Measurements from ENCODE around the gene ZIC1.

ZIC1 gene

DNA sequence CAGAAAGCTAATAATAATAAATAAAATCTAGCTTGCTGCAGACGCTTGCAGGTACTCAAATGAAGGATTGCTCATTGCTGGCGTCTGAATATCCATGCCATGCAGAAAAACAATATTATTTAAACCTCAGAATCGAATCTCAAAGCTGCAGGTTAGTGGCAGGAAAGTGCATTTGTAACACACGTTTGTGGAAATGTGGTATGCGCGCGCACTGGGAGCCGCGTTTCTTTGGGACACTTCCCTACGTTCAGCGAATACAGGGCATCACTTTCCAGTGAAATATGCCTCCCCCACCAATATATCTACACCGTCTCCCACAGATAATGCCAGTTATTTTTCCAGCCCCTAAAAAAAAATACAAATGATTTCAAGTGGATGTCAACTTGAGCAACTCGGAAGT is 39.9 kb upstream of the ZIC1 start:
- Histone ChIP-seq H3K27ac (ENCODE audit: low read length) (no peak overlapping the region), H3K4me3 (ENCODE audit: low read length in 2 of 2) (no peak overlapping the region), H3K27me3 (ENCODE audit: control insufficient read depth in 1 of 2, insufficient read depth in 2 of 2, low read length in 2 of 2) (peaks cover 65 to 81% of the 10 kb centered on the region in 2 donors)

GRCh38 chr3:147369661-147370123 is 39.5 kb upstream of the ZIC1 start:
- H3K4me3 ChIP-seq (ENCODE audit: low read length in 2 of 2): no peak overlapping the region
- H3K27me3 ChIP-seq (ENCODE audit: control insufficient read depth in 1 of 2, insufficient read depth in 2 of 2, low read length in 2 of 2): peaks cover 60 to 82% of the 10 kb centered on the region in 2 donors

More for the DNA sequence above, 39.9 kb upstream of the ZIC1 start:
- no peak overlapping the region for H3K9ac ChIP-seq (ENCODE audit: low read length in 2 of 2)
- H3K9me3 ChIP-seq (ENCODE audit: control insufficient read depth in 2 of 2, low read length in 2 of 2): peaks cover 0 to 10% of the 10 kb centered on the region in 2 donors
- no peaks in the 10 kb centered on the region for H3K4me1 ChIP-seq (ENCODE audit: control insufficient read depth, insufficient read depth, low read length)
- H3K36me3 ChIP-seq (ENCODE audit: control insufficient read depth in 2 of 2, insufficient read depth in 2 of 2, low read length in 2 of 2): no peaks in the 10 kb centered on the region

GRCh38 chr3:147370349-147370748 is 38.8 kb upstream of the ZIC1 start:
- peaks cover 63 to 85% of the 10 kb centered on the region in 2 donors for H3K27me3 ChIP-seq (ENCODE audit: control insufficient read depth in 1 of 2, insufficient read depth in 2 of 2, low read length in 2 of 2)
- H3K4me1 ChIP-seq (ENCODE audit: control insufficient read depth, insufficient read depth, low read length): no peaks in the 10 kb centered on the region
- H3K9me3 ChIP-seq (ENCODE audit: control insufficient read depth in 2 of 2, low read length in 2 of 2): peaks cover 0 to 9% of the 10 kb centered on the region in 2 donors
- H3K27ac ChIP-seq (ENCODE audit: low read length): no peak overlapping the region
- H3K36me3 ChIP-seq (ENCODE audit: control insufficient read depth in 2 of 2, insufficient read depth in 2 of 2, low read length in 2 of 2): no peaks in the 10 kb centered on the region
- no peak overlapping the region for H3K9ac ChIP-seq (ENCODE audit: low read length in 2 of 2)
- no peak overlapping the region for H3K4me3 ChIP-seq (ENCODE audit: low read length in 2 of 2)

More at GRCh38 chr3:147369661-147370123, 39.5 kb upstream of the ZIC1 start:
- no peak overlapping the region for H3K27ac ChIP-seq (ENCODE audit: low read length)
- H3K36me3 ChIP-seq (ENCODE audit: control insufficient read depth in 2 of 2, insufficient read depth in 2 of 2, low read length in 2 of 2): no peaks in the 10 kb centered on the region
- H3K9me3 ChIP-seq (ENCODE audit: control insufficient read depth in 2 of 2, low read length in 2 of 2): peaks cover 0 to 10% of the 10 kb centered on the region in 2 donors
- H3K4me1 ChIP-seq (ENCODE audit: control insufficient read depth, insufficient read depth, low read length): no peaks in the 10 kb centered on the region
- H3K9ac ChIP-seq (ENCODE audit: low read length in 2 of 2): no peak overlapping the region

DNA sequence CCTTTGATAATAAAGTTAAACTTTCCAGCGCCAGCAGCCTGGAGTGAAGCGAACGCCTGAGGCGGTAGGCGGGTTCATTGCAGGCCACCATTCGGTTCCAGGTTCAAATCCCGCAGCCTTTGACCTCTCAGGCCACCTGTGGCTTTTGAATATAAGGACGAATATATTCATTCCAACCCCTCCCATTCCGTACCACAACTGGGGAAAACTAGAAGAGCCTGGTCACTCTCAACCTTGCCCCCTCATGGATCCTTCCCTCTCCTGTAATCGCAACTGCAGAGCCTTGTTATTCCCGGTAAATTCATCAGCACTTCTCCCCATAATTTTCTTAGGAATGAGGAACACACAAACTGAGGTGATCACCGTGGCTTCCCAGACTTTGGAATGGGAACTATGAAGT is 38.0 kb upstream of the ZIC1 start:
- no peak overlapping the region for H3K4me3 ChIP-seq (ENCODE audit: low read length in 2 of 2)
- H3K9ac ChIP-seq (ENCODE audit: low read length in 2 of 2): no peak overlapping the region
- H3K27me3 ChIP-seq (ENCODE audit: control insufficient read depth in 1 of 2, insufficient read depth in 2 of 2, low read length in 2 of 2): peaks cover 59 to 86% of the 10 kb centered on the region in 2 donors
- peaks cover 0 to 8% of the 10 kb centered on the region in 2 donors for H3K9me3 ChIP-seq (ENCODE audit: control insufficient read depth in 2 of 2, low read length in 2 of 2)
- H3K27ac ChIP-seq (ENCODE audit: low read length): no peak overlapping the region
- no peaks in the 10 kb centered on the region for H3K4me1 ChIP-seq (ENCODE audit: control insufficient read depth, insufficient read depth, low read length)
- H3K36me3 ChIP-seq (ENCODE audit: control insufficient read depth in 2 of 2, insufficient read depth in 2 of 2, low read length in 2 of 2): no peaks in the 10 kb centered on the region

- Histone ChIP-seq H3K36me3 (ENCODE audit: control insufficient read depth in 2 of 2, insufficient read depth in 2 of 2, low read length in 2 of 2) (no peaks in the 10 kb centered on the region), H3K9ac (ENCODE audit: low read length in 2 of 2) (no peak overlapping the region), H3K4me3 (ENCODE audit: low read length in 2 of 2) (no peak overlapping the region), H3K4me1 (ENCODE audit: control insufficient read depth, insufficient read depth, low read length) (no peaks in the 10 kb centered on the region), H3K27ac (ENCODE audit: low read length) (no peak overlapping the region), H3K9me3 (ENCODE audit: control insufficient read depth in 2 of 2, low read length in 2 of 2) (peaks cover 0 to 8% of the 10 kb centered on the region in 2 donors), H3K27me3 (ENCODE audit: control insufficient read depth in 1 of 2, insufficient read depth in 2 of 2, low read length in 2 of 2) (peaks cover 59 to 87% of the 10 kb centered on the region in 2 donors)
Observed at GRCh38 chr3:147371771-147372340, 37.3 kb upstream of the ZIC1 start.

DNA sequence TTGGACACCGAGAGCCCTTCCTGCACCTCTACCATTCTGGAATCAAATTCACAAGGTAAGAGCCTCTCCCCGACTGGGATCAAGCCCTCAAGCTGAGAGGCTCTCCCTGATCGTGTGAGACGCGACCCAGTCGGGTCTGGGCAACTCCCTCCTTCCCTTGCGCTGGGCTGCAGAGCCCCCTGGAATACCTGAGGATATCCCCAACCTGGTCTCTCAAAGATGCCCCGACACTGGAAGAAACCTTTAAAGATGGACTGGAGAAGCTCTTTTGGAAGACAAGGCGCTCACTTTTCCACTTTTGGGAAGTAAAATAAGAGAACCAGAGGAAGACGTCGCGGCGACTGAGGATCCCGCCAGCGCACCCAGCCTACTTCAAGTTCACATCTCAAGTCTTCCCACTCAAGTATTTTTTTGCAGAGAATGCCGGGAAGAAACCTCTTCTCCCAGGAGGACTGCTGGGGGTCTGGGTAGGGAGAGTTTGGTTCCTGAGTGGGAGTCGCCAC is 36.6 kb upstream of the ZIC1 start:
- H3K27me3 ChIP-seq (ENCODE audit: control insufficient read depth in 1 of 2, insufficient read depth in 2 of 2, low read length in 2 of 2): peaks cover 64 to 89% of the 10 kb centered on the region in 2 donors
- no peak overlapping the region for H3K9ac ChIP-seq (ENCODE audit: low read length in 2 of 2)
- no peak overlapping the region for H3K4me3 ChIP-seq (ENCODE audit: low read length in 2 of 2)
- H3K4me1 ChIP-seq (ENCODE audit: control insufficient read depth, insufficient read depth, low read length): no peaks in the 10 kb centered on the region
- H3K27ac ChIP-seq (ENCODE audit: low read length): no peak overlapping the region
- no peaks in the 10 kb centered on the region for H3K36me3 ChIP-seq (ENCODE audit: control insufficient read depth in 2 of 2, insufficient read depth in 2 of 2, low read length in 2 of 2)
- peaks cover 0 to 8% of the 10 kb centered on the region in 2 donors for H3K9me3 ChIP-seq (ENCODE audit: control insufficient read depth in 2 of 2, low read length in 2 of 2)

- peaks cover 0 to 8% of the 10 kb centered on the region in 2 donors for H3K9me3 ChIP-seq (ENCODE audit: control insufficient read depth in 2 of 2, low read length in 2 of 2)
- no peaks in the 10 kb centered on the region for H3K36me3 ChIP-seq (ENCODE audit: control insufficient read depth in 2 of 2, insufficient read depth in 2 of 2, low read length in 2 of 2)
- no peak overlapping the region for H3K4me3 ChIP-seq (ENCODE audit: low read length in 2 of 2)
- H3K27ac ChIP-seq (ENCODE audit: low read length): no peak overlapping the region
- H3K4me1 ChIP-seq (ENCODE audit: control insufficient read depth, insufficient read depth, low read length): no peaks in the 10 kb centered on the region
- H3K27me3 ChIP-seq (ENCODE audit: control insufficient read depth in 1 of 2, insufficient read depth in 2 of 2, low read length in 2 of 2): peaks cover 66 to 89% of the 10 kb centered on the region in 2 donors
- no peak overlapping the region for H3K9ac ChIP-seq (ENCODE audit: low read length in 2 of 2)
Observed at GRCh38 chr3:147373301-147373700, 35.9 kb upstream of the ZIC1 start.

DNA sequence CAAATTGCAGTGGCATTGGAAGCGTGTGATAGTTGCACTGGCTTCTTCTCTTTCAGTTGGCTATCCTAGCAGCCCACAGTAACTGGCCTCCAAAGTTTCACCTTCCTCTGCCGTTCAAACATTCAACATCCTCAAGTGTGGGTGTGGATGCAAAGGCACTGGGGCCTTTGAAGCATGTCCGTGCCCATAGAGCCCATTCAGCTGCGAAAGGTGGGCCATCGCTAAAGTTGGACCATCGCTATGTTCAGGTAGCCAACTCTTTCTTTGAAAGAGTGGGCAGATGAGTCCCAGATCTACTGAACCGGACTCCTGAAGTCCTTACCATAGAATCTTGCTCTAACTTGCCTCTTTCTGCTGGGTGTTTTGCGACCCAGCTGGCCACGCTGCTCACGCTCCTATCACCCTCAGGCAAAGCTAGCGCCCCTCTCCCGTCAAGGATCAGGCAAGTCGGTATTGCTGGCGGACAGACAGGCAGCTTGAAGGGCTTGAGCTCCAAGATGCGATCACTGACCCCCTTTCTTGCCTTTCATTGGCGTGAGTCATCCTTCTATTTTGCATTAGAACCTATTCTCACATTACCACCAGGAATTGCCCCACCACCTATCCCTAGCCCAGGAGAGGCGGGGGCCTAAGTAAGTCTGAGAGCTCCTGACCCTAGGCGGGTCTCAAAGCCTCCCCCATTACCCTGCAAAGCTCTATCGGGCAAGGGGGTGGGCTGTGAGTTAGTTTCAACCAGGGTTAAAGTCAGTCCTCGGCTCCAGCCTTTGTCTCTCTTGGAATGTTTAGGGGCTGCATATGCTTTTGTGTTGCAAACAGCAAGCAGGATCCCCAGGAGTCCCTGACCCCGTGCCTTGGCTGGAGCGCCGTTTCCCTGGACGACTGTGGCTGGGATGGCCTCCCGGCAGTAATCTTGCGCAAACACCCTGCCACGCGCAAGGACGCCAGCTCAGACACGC is 31.5 kb upstream of the ZIC1 start:
- H3K4me1 ChIP-seq (ENCODE audit: control insufficient read depth, insufficient read depth, low read length): no peaks in the 10 kb centered on the region
- H3K27ac ChIP-seq (ENCODE audit: low read length): no peak overlapping the region
- peaks cover 0 to 8% of the 10 kb centered on the region in 2 donors for H3K9me3 ChIP-seq (ENCODE audit: control insufficient read depth in 2 of 2, low read length in 2 of 2)
- H3K9ac ChIP-seq (ENCODE audit: low read length in 2 of 2): no peak overlapping the region
- H3K36me3 ChIP-seq (ENCODE audit: control insufficient read depth in 2 of 2, insufficient read depth in 2 of 2, low read length in 2 of 2): no peaks in the 10 kb centered on the region
- H3K27me3 ChIP-seq (ENCODE audit: control insufficient read depth in 1 of 2, insufficient read depth in 2 of 2, low read length in 2 of 2): peaks cover 64 to 85% of the 10 kb centered on the region in 2 donors
- no peak overlapping the region for H3K4me3 ChIP-seq (ENCODE audit: low read length in 2 of 2)

DNA sequence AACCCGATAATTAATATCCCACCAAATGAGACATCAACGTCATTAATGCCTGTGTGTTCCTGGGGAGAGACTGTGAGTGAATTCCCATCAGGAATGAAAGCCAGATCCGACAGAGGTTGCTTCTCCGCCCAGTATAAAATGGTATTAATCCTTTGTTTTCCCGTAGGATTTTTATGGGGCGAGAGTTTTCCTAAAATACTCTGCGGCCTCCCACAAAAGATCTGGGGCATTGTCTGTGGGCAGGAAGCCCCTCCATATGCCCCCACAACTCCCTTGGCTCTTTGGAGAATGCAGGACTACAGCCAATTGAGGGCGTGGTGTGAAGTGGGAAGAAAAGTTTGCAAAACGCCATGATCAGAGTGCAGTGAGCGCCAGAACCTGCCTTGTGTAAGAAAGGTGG is 29.5 kb upstream of the ZIC1 start:
- no peak overlapping the region for H3K4me3 ChIP-seq (ENCODE audit: low read length in 2 of 2)
- H3K27ac ChIP-seq (ENCODE audit: low read length): no peak overlapping the region
- H3K4me1 ChIP-seq (ENCODE audit: control insufficient read depth, insufficient read depth, low read length): no peaks in the 10 kb centered on the region
- peaks cover 0 to 6% of the 10 kb centered on the region in 2 donors for H3K9me3 ChIP-seq (ENCODE audit: control insufficient read depth in 2 of 2, low read length in 2 of 2)
- no peak overlapping the region for H3K9ac ChIP-seq (ENCODE audit: low read length in 2 of 2)
- H3K36me3 ChIP-seq (ENCODE audit: control insufficient read depth in 2 of 2, insufficient read depth in 2 of 2, low read length in 2 of 2): no peaks in the 10 kb centered on the region
- peaks cover 73 to 90% of the 10 kb centered on the region in 2 donors for H3K27me3 ChIP-seq (ENCODE audit: control insufficient read depth in 1 of 2, insufficient read depth in 2 of 2, low read length in 2 of 2)

DNA sequence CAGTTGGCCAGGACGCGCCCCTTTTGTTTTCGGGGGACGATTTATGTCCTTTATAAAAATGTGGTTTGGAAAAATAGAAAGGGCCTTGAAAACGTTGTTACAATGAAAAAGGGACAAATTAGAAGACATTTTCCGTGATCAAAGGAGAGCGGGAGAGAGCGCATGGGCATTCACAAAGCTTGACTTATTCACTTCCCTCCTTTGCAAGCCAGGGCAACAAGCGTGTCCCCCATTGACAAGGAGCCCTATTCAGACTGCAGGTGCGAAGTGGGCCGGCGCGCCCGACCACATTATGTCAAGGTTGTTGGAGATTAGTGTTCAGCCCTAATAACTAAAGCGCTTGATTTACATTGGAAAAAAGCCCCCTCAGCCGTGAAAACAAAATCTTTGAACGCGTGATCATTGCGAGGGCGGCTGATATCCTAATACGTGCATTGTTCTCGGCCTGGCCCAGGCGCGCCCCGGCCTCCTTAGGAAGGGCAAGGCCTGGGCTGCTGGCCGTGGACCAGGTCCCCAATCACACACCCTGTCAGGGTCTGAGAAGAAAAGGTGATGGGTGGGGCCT is 28.7 kb upstream of the ZIC1 start:
- no peaks in the 10 kb centered on the region for H3K4me1 ChIP-seq (ENCODE audit: control insufficient read depth, insufficient read depth, low read length)
- no peaks in the 10 kb centered on the region for H3K36me3 ChIP-seq (ENCODE audit: control insufficient read depth in 2 of 2, insufficient read depth in 2 of 2, low read length in 2 of 2)
- no peak overlapping the region for H3K9ac ChIP-seq (ENCODE audit: low read length in 2 of 2)
- H3K27me3 ChIP-seq (ENCODE audit: control insufficient read depth in 1 of 2, insufficient read depth in 2 of 2, low read length in 2 of 2): peaks cover 75 to 92% of the 10 kb centered on the region in 2 donors
- H3K27ac ChIP-seq (ENCODE audit: low read length): no peak overlapping the region
- peaks cover 0 to 2% of the 10 kb centered on the region in 2 donors for H3K9me3 ChIP-seq (ENCODE audit: control insufficient read depth in 2 of 2, low read length in 2 of 2)
- no peak overlapping the region for H3K4me3 ChIP-seq (ENCODE audit: low read length in 2 of 2)
